ENCODE data around the gene SLC9A7. TPM values are rescaled to one million over a fixed set of nuclear protein-coding genes. Genes with fewer than 3 reads are reported as not detected.

SLC9A7 gene
- total and polyA plus RNA-seq, 2 donors from 2014 or later: 2.4 to 16.1 TPM

DNA sequence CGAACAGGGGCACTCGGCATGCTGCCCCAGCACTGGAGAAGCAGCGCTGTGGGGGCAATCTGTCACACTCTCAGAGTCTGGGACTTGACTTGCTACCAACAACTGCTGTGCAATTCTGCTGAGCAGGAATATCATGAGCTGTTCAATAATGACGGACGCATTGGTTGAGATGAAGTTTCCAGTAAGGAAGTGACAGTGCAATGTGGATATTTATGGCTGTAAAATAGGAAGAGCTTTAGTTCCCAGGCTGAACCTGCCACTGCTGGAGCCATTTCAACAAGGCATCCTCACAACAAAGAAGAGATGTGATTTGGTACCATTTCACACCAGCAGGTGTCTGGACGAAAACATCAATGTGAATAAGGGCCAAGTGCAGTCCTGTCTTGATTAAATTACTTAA is 161.1 kb downstream of the SLC9A7 start:
- no peaks in the 10 kb centered on the region for H3K36me3 ChIP-seq (ENCODE audit: control insufficient read depth in 2 of 3, insufficient read depth in 3 of 3, low read length in 3 of 3)
- FAIRE-seq (no peak), DNase-seq (no peak)
- no peaks in the 10 kb centered on the region for H3K27me3 ChIP-seq (ENCODE audit: control insufficient read depth, insufficient read depth, low read length)
- H3K9ac ChIP-seq (ENCODE audit: low read length in 3 of 3): no peak overlapping the region
- H3K27ac ChIP-seq (ENCODE audit: low read depth in 2 of 2, low read length in 2 of 2): no peak overlapping the region
- H3K4me3 ChIP-seq (ENCODE audit: low read length in 3 of 3): no peak overlapping the region
- no peaks in the 10 kb centered on the region for H3K9me3 ChIP-seq (ENCODE audit: control insufficient read depth in 2 of 3, insufficient read depth in 1 of 3, low read length in 3 of 3)
- no peaks in the 10 kb centered on the region for H3K4me1 ChIP-seq (ENCODE audit: control insufficient read depth in 2 of 3, insufficient read depth in 2 of 3, low read depth in 1 of 3, low read length in 3 of 3)
- intact Hi-C loops (cut with DNase I): no loop called here
- TF ChIP-seq, protein P1, sequence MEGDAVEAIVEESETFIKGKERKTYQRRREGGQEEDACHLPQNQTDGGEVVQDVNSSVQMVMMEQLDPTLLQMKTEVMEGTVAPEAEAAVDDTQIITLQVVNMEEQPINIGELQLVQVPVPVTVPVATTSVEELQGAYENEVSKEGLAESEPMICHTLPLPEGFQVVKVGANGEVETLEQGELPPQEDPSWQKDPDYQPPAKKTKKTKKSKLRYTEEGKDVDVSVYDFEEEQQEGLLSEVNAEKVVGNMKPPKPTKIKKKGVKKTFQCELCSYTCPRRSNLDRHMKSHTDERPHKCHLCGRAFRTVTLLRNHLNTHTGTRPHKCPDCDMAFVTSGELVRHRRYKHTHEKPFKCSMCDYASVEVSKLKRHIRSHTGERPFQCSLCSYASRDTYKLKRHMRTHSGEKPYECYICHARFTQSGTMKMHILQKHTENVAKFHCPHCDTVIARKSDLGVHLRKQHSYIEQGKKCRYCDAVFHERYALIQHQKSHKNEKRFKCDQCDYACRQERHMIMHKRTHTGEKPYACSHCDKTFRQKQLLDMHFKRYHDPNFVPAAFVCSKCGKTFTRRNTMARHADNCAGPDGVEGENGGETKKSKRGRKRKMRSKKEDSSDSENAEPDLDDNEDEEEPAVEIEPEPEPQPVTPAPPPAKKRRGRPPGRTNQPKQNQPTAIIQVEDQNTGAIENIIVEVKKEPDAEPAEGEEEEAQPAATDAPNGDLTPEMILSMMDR (IDR thresholded peaks at IDR 0.05; ENCODE audit: borderline replicate concordance, extremely low read depth, insufficient read depth): no peak

DNA sequence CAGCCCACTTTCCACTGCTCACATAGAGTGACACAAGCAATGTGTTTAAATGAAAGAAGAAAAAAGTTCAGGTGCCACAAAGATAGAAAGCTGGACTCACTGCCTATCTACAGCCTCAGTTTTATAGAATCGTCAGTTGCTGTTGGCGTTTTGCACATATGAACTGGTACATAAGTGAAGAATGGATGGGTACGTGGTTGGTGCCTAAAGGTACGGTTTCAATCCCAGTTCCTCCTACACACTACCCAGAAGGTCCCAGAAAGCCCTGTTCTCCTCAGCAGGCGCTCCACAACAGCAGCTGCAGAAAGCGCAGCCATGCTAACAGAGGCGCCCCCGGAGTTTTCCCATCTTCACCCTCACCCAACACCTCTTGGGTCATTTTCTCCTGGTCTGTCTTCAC is 161.7 kb downstream of the SLC9A7 start:
- DNase-seq (no peak), FAIRE-seq (no peak)
- Histone ChIP-seq H3K9me3 (ENCODE audit: control insufficient read depth in 2 of 3, insufficient read depth in 1 of 3, low read length in 3 of 3) (no peaks in the 10 kb centered on the region), H3K9ac (ENCODE audit: low read length in 3 of 3) (no peak overlapping the region), H3K4me3 (ENCODE audit: low read length in 3 of 3) (no peak overlapping the region), H3K27ac (ENCODE audit: low read depth in 2 of 2, low read length in 2 of 2) (no peak overlapping the region), H3K27me3 (ENCODE audit: control insufficient read depth, insufficient read depth, low read length) (no peaks in the 10 kb centered on the region), H3K4me1 (ENCODE audit: control insufficient read depth in 2 of 3, insufficient read depth in 2 of 3, low read depth in 1 of 3, low read length in 3 of 3) (no peaks in the 10 kb centered on the region), H3K36me3 (ENCODE audit: control insufficient read depth in 2 of 3, insufficient read depth in 3 of 3, low read length in 3 of 3) (no peaks in the 10 kb centered on the region)
- TF ChIP-seq, protein P1 (IDR thresholded peaks at IDR 0.05; ENCODE audit: borderline replicate concordance, extremely low read depth, insufficient read depth): no peak
- intact Hi-C loops (cut with DNase I): no loop called here

DNA sequence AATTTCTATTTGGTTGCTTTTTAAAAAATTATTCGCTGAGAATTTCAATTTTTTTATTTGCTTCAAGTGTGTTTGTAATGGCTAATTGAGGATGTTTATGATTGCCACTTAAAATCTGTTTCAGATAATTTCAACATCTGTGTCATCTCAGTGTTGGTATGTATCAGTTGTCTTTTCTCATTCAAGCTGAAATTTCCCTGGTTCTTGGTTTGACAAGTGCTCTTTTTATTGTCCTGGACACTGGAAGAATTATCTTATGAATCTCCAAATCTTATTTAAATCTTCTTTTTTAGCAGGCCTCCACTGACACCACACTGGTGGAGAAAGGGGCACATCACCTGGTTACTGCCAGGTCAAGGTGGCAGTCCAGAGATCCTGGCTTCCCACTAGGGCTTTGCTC is 163.8 kb downstream of the SLC9A7 start:
- H3K27ac ChIP-seq (ENCODE audit: low read depth in 2 of 2, low read length in 2 of 2): no peak overlapping the region
- H3K27me3 ChIP-seq (ENCODE audit: control insufficient read depth, insufficient read depth, low read length): no peaks in the 10 kb centered on the region
- FAIRE-seq: no peak
- H3K9me3 ChIP-seq (ENCODE audit: control insufficient read depth in 2 of 3, insufficient read depth in 1 of 3, low read length in 3 of 3): no peaks in the 10 kb centered on the region
- DNase-seq: no peak
- no peak overlapping the region for H3K4me3 ChIP-seq (ENCODE audit: low read length in 3 of 3)
- H3K36me3 ChIP-seq (ENCODE audit: control insufficient read depth in 2 of 3, insufficient read depth in 3 of 3, low read length in 3 of 3): no peaks in the 10 kb centered on the region
- H3K4me1 ChIP-seq (ENCODE audit: control insufficient read depth in 2 of 3, insufficient read depth in 2 of 3, low read depth in 1 of 3, low read length in 3 of 3): no peaks in the 10 kb centered on the region
- intact Hi-C loops (cut with DNase I): no loop called here
- H3K9ac ChIP-seq (ENCODE audit: low read length in 3 of 3): no peak overlapping the region
- TF ChIP-seq, protein P1 (IDR thresholded peaks at IDR 0.05; ENCODE audit: borderline replicate concordance, extremely low read depth, insufficient read depth): no peak
